HepG2 (cell line): ENCODE data around the gene APOC3. TPM values are rescaled to one million over a fixed set of nuclear protein-coding genes. Genes with fewer than 3 reads are reported as not detected.

Experiments used
- FOSL2 ChIP-seq: sonication (generic); formaldehyde crosslinking; IDR thresholded peaks from 2 replicates; pipeline ENCODE4 v1.4.0; 2020; ENCODE audit warnings: missing genetic modification reagents
- NFIC ChIP-seq: IDR thresholded peaks from 2 replicates; pipeline ENCODE4 v1.6.1; 2012; ENCODE audit warnings: mild to moderate bottlenecking, low read length, inconsistent platforms
- PAF1 ChIP-seq: IDR thresholded peaks from 2 replicates; pipeline ENCODE4 v1.6.1; 2016; ENCODE audit warnings: missing genetic modification reagents, missing compliant biosample characterization
- PHF8 ChIP-seq: sonication (generic); formaldehyde crosslinking; IDR thresholded peaks from 2 replicates; pipeline ENCODE4 v1.5.0; 2020; ENCODE audit warnings: missing genetic modification reagents
- RORA ChIP-seq: sonication (generic); formaldehyde crosslinking; IDR thresholded peaks from 2 replicates; pipeline ENCODE4 v1.5.0; 2020; ENCODE audit warnings: mild to moderate bottlenecking, missing genetic modification reagents, moderate library complexity
- ZNF10 ChIP-seq: sonication (generic); formaldehyde crosslinking; IDR thresholded peaks from 2 replicates; pipeline ENCODE4 v1.4.0; 2020; ENCODE audit warnings: mild to moderate bottlenecking, low read depth, missing genetic modification reagents, borderline replicate concordance
- ZNF383 ChIP-seq: sonication (generic); formaldehyde crosslinking; IDR thresholded peaks from 2 replicates; pipeline ENCODE4 v1.4.0; 2020; ENCODE audit warnings: missing genetic modification reagents, mild to moderate bottlenecking, borderline replicate concordance
- ZNF501 ChIP-seq: sonication (generic); formaldehyde crosslinking; IDR thresholded peaks from 2 replicates; pipeline ENCODE4 v1.5.1; 2020; ENCODE audit warnings: mild to moderate bottlenecking, moderate library complexity, missing genetic modification reagents
- ZNF891 ChIP-seq: sonication (generic); formaldehyde crosslinking; IDR thresholded peaks from 2 replicates; pipeline ENCODE4 v1.5.0; 2020; ENCODE audit warnings: mild to moderate bottlenecking, missing genetic modification reagents
- ZSCAN9 ChIP-seq: IDR thresholded peaks from 2 replicates; pipeline ENCODE4 v1.6.1; 2016; ENCODE audit warnings: borderline replicate concordance
- polyA plus RNA-seq, 8 experiments: library from polyadenylated mRNA; depleted of rRNA in 3 of 8; stranded (reverse) in 7 of 8; unstranded in 1 of 8; fragments of >200 nt; fragmentation: Illumina TruSeq in 4 of 8; extraction: Trizol in 4 of 8; gene quantifications; 2 replicates each; pipeline versions ENCODE4 v1.2.1 to v1.2.3, GENCODE V29; 2011 to 2016; ENCODE audit warnings: low read depth in 4 of 8, missing spikeins in 1 of 8, mixed read lengths in 1 of 8; ENCODE audit not compliant: insufficient read depth in 1 of 8
- total RNA-seq, 5 experiments: library from RNA; depleted of rRNA; stranded (reverse); fragments of >200 nt; fragmentation: Illumina TruSeq; extraction: Trizol; gene quantifications; 2 replicates each; pipeline ENCODE4 v1.2.3, GENCODE V29; 2016; ENCODE audit warnings: low read depth in 1 of 5
- TF ChIP-seq, protein P1 (sequence below): IDR thresholded peaks from 2 replicates; pipeline ENCODE4 v1.6.1; 2018; ENCODE audit warnings: missing genetic modification reagents, mild to moderate bottlenecking, missing compliant biosample characterization
- TF ChIP-seq, protein P2 (sequence below): sonication (generic); formaldehyde crosslinking; conservative IDR thresholded peaks from 2 replicates; pipeline ENCODE4 v1.8.0; 2022; ENCODE audit warnings: mild to moderate bottlenecking, moderate library complexity, missing genetic modification reagents
- TF ChIP-seq, protein P3 (sequence below): sonication (generic); formaldehyde crosslinking; IDR thresholded peaks from 2 replicates; pipeline ENCODE4 v1.5.1; 2020; ENCODE audit warnings: mild to moderate bottlenecking, missing genetic modification reagents
- TF ChIP-seq, protein P4 (sequence below): sonication (generic); formaldehyde crosslinking; IDR thresholded peaks from 2 replicates; pipeline ENCODE4 v1.4.0; 2020; ENCODE audit warnings: missing genetic modification reagents, borderline replicate concordance

APOC3 gene
- total and polyA plus RNA-seq, 2 of the 13 experiments (the other 11 are each of a cell fraction or from before 2014, with no cell fraction given): 314 to 687 TPM

DNA sequence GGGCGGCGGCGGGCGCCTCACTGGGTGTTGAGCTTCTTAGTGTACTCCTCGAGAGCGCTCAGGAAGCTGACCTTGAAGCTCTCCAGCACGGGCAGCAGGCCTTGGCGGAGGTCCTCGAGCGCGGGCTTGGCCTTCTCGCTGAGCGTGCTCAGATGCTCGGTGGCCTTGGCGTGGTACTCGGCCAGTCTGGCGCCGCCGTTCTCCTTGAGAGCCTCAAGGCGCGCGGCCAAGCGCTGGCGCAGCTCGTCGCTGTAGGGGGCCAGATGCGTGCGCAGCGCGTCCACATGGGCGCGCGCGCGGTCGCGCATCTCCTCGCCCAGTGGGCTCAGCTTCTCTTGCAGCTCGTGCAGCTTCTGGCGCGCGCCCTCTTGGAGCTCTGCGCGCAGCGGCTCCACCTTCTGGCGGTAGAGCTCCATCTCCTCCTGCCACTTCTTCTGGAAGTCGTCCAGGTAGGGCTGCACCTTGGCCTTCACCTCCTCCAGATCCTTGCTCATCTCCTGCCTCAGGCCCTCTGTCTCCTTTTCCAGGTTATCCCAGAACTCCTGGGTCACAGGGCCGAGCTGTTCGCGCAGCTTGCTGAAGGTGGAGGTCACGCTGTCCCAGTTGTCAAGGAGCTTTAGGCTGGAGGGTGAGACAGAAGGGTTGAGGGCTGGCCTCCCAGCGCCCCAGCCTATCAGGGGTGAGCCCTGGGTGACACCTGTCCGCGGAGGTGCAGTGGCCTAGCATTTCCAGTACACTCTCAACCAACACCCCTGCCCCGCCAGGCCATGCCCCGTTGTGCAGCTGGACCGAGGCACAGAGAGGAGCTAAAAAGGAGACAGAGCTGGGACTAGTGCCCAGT, 6.3 kb downstream of the APOC3 start (continued):
- TF ChIP-seq RORA (CRISPR knock-in tag) (no peak), ZNF891 (CRISPR knock-in tag) (no peak; the same call in 1 of the 2 replicates), NFIC (no peak), PHF8 (CRISPR knock-in tag) (peak; percentile 48), ZNF501 (no peak), ZSCAN9 (CRISPR knock-in tag) (no peak), ZNF383 (CRISPR knock-in tag) (no peak), FOSL2 (CRISPR knock-in tag) (0 out of 2 replicates have a peak, but pooled peaks have one; percentile 15), ZNF10 (CRISPR knock-in tag) (no peak), PAF1 (no peak)
- TF ChIP-seq, protein P1, sequence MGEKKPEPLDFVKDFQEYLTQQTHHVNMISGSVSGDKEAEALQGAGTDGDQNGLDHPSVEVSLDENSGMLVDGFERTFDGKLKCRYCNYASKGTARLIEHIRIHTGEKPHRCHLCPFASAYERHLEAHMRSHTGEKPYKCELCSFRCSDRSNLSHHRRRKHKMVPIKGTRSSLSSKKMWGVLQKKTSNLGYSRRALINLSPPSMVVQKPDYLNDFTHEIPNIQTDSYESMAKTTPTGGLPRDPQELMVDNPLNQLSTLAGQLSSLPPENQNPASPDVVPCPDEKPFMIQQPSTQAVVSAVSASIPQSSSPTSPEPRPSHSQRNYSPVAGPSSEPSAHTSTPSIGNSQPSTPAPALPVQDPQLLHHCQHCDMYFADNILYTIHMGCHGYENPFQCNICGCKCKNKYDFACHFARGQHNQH (CRISPR knock-in tag): no peak
- TF ChIP-seq, protein P2, sequence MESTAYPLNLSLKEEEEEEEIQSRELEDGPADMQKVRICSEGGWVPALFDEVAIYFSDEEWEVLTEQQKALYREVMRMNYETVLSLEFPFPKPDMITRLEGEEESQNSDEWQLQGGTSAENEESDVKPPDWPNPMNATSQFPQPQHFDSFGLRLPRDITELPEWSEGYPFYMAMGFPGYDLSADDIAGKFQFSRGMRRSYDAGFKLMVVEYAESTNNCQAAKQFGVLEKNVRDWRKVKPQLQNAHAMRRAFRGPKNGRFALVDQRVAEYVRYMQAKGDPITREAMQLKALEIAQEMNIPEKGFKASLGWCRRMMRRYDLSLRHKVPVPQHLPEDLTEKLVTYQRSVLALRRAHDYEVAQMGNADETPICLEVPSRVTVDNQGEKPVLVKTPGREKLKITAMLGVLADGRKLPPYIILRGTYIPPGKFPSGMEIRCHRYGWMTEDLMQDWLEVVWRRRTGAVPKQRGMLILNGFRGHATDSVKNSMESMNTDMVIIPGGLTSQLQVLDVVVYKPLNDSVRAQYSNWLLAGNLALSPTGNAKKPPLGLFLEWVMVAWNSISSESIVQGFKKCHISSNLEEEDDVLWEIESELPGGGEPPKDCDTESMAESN (CRISPR knock-in tag): peak; percentile 55; the same call in 1 of the 2 replicates
- TF ChIP-seq, protein P3, sequence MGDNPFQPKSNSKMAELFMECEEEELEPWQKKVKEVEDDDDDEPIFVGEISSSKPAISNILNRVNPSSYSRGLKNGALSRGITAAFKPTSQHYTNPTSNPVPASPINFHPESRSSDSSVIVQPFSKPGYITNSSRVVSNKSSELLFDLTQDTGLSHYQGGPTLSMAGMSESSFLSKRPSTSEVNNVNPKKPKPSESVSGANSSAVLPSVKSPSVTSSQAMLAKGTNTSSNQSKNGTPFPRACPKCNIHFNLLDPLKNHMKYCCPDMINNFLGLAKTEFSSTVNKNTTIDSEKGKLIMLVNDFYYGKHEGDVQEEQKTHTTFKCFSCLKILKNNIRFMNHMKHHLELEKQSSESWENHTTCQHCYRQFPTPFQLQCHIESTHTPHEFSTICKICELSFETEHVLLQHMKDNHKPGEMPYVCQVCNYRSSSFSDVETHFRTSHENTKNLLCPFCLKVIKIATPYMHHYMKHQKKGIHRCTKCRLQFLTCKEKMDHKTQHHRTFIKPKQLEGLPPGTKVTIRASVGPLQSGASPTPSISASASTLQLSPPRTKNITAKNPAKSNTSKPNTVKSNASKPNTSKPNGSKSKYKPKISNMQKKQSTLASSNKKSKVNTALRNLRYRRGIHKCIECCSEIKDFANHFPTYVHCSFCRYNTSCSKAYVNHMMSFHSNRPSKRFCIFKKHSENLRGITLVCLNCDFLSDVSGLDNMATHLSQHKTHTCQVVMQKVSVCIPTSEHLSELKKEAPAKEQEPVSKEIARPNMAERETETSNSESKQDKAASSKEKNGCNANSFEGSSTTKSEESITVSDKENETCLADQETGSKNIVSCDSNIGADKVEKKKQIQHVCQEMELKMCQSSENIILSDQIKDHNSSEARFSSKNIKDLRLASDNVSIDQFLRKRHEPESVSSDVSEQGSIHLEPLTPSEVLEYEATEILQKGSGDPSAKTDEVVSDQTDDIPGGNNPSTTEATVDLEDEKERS (CRISPR knock-in tag): no peak
- TF ChIP-seq, protein P4, sequence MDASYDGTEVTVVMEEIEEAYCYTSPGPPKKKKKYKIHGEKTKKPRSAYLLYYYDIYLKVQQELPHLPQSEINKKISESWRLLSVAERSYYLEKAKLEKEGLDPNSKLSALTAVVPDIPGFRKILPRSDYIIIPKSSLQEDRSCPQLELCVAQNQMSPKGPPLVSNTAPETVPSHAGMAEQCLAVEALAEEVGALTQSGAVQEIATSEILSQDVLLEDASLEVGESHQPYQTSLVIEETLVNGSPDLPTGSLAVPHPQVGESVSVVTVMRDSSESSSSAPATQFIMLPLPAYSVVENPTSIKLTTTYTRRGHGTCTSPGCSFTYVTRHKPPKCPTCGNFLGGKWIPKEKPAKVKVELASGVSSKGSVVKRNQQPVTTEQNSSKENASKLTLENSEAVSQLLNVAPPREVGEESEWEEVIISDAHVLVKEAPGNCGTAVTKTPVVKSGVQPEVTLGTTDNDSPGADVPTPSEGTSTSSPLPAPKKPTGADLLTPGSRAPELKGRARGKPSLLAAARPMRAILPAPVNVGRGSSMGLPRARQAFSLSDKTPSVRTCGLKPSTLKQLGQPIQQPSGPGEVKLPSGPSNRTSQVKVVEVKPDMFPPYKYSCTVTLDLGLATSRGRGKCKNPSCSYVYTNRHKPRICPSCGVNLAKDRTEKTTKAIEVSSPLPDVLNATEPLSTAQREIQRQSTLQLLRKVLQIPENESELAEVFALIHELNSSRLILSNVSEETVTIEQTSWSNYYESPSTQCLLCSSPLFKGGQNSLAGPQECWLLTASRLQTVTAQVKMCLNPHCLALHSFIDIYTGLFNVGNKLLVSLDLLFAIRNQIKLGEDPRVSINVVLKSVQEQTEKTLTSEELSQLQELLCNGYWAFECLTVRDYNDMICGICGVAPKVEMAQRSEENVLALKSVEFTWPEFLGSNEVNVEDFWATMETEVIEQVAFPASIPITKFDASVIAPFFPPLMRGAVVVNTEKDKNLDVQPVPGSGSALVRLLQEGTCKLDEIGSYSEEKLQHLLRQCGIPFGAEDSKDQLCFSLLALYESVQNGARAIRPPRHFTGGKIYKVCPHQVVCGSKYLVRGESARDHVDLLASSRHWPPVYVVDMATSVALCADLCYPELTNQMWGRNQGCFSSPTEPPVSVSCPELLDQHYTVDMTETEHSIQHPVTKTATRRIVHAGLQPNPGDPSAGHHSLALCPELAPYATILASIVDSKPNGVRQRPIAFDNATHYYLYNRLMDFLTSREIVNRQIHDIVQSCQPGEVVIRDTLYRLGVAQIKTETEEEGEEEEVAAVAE: no peak
